GM21737 (cell line): ENCODE results near the gene ZNF518B.
A peak's percentile ranks its signal among the peaks of the same experiment; 100 is the strongest.

Experiments used
- ATAC-seq: cut with Tn5 transposase; IDR thresholded peaks from one replicate; pipeline ENCODE4 v1.9.1; 2021; ENCODE audit warnings: mild to moderate bottlenecking, moderate library complexity; ENCODE audit not compliant: unreplicated experiment

The ZNF518B gene, protein sequence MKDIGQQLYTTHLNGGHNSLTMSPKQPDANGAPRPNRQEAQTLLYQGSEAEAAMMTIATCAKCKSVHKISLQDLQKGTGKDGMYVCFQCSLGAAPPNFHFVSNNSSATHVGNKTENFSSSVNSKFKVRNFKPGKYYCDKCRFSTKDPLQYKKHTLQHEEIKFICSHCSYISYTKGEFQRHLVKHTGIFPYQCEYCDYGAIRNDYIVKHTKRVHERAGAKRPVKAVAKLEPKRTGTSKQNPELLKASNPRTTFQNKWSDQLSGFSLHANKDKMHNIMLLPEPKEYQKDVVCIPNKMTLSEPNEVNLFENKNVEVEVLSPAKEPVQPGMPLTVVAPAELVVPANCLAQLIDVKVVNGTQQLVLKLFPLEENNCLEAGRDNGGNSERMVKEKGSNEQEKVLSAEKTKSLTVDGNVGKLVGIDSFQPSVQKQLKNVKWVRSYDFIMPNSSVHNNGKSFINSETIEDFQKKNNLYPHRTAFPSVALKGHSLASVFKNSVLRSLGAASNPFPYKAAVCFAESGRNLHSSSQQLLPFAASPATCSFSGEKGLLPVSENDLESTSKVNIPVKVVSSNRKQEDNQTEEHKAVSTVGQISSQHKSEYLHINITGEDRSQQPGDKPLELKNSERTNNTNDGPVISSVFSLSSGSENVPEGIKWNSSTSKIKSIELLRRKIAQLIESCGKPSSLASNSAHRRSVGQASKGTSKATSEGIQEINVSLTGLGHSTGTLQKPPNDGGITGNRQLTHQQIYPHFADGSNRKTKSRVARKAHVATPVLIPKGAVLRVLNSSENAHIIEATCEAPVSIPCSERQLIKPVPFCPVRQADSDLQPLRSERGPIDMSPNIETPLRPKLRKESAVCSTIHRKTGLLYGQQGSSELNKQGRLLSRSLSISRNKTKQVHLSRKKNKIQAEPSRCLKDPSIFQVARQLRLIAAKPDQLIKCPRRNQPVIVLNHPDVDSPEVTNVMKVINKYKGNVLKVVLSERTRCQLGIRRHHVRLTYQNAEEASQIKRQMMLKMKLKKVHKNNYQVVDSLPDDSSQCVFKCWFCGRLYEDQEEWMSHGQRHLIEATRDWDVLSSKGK

DNA sequence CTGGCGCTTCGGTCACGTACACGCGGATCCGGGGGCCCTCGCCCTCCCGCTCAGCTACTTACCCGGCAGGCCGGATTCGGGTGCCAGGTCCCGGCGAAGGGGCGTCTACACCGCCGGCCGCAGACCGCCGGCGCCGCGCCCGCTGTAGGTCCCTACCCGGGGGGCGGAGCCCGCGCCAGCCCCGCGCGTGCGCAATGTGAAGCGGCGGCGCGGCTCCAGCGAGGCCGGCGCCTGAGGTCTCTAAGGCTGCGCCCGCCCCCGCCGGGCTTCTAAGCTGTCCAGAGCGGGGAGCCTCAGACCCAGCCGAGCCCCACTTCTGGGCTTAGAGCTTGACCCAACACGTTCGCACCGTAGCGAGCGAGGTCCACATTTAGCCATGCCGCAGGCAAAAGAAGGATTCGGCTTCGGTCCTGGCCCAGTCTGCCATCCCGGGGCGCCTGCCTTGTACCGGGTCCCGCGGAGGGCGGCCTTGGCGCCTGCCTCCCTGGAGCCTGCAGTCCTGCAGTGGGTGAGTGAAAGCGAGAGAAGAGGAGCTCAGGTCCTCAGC, at the start of gene ZNF518B:
Gene ZNF518B, minus strand, starts transcription at position 172 of the 547 bp plus-strand sequence. CDS start 11,098 bp downstream, outside the sequence.
- ATAC-seq: peak; percentile 78

DNA sequence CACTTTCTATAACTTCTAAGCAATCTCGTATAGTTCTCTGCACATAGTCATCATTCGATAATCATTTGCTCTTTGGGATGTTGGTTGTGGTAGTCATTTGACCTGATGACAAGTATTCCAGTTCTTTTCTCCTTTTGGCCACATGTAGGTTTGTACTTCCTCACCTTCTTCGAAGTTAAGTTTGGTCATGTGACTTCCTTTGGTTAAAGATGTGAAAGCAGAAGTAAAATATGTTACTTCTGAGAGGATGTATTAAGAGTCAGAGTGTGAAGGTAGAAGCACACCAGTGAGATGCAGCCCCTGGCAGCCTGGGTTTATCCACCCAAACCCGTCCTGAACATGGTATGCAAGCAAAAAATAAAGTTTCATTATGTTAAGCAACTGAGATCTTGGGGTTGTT, 48.9 kb upstream of the ZNF518B start:
- ATAC-seq: no peak

DNA sequence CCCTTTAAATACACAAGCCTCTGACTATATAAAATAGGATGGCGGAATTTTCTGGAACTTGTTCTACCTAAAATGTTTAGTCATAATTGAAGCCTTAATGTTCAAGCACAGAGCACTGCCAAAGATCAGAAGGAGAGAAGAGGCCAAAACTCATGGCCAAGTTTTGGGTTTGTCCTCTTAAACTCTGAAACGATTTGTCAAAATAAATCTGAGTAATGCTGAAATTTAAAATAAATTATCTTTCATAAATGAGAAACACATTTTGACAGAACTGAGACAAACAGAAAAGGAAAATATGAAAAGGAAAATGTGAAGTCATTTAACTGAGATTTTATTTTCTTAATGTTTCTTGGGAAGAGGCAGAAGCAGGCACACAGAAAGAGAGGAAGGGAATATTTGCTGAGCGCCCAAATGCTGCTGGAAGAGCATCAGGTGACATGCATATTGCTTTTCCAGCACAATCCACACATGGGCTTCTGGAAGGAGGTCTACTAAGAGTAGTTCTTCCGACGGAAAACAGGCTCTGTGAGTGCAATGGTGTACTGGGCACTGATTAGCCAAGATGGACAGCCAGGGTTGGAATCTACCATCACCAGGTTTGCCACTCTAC, 47.4 kb upstream of the ZNF518B start:
- no peak for ATAC-seq

DNA sequence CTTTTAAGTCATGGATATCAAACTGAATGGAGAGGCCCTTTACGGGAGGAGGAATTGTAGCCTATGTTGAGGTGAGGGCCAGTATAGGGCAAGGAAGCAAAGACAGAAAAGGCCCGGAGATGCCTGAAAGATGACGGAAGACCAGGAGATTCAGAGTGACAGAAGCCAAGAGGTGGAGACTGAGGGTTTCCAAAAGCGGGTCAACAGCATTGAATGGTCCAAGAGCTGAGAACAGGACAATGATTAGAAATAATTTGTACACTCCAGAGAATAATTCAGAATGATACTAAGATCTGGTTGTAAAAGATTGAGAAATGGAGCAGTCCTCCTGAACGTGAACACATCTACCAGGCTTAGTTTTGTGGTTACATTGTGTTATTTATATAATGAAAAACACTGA, 45.5 kb upstream of the ZNF518B start:
- no peak for ATAC-seq

GRCh38 chr4:10500776-10501175, 43.5 kb upstream of the ZNF518B start:
- ATAC-seq: no peak

DNA sequence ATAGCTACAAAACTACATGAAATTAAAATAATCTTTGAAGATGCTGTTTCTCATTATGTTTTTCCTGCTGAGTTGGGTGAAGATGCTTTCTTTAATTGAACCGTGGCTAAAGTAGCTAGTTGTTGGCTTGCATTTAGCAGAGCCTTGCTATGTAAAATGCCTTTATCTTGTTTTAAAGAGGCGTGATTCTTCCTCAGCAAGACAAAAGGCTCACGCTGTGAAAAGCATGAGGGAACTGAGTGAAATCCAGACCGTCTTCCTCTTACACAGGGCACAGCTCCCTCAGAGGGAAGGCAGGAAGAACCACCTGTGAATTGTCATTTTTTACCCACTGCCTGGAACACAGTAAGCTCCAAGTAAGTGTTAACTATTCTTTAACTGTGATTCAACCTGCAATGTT, 39.0 kb upstream of the ZNF518B start:
- no peak for ATAC-seq

- no peak for ATAC-seq
Measured at GRCh38 chr4:10495651-10496050, 38.4 kb upstream of the ZNF518B start.

DNA sequence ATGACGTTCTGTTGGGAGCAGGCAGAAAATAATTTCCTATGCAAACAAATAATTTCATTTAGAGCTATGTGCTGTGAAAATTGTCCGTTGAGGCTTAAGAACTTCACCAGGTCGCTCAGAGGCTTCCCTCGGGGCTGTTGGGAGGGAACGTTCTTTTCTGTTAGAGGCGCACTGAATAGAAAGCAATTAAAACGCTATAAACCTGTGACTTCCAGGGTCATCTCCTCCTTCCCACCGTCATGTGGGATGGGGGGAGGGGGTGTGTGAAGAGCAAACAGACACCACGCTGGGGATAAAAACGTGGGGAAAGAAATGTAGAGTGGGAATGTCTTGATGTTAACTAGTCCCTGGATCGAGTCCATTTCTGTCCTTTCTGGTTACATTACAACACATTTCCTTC, 35.2 kb upstream of the ZNF518B start:
- ATAC-seq: no peak

- ATAC-seq: no peak
Measured at GRCh38 chr4:10491401-10491800, 34.2 kb upstream of the ZNF518B start.

GRCh38 chr4:10490996-10491395, 33.8 kb upstream of the ZNF518B start:
- ATAC-seq: no peak

DNA sequence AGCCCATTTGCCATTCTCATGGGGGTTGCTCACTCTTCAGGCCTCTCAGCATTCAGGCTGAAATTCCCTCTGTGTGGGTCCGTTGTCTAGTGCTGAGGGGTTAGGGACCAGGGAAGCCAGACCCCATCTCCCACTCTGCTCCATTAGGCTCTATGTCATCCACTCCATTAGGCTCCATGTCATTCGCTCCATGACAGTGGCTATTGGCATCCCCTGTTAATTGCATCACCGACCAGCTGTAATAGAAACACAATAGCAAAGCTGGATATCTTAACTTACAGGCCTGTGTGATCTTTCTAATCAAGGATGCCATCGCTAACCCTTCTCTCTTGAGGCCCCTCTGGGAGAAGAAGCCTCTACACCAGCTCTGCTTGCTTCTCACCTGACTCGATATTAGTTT, 25.7 kb upstream of the ZNF518B start:
- ATAC-seq: no peak

DNA sequence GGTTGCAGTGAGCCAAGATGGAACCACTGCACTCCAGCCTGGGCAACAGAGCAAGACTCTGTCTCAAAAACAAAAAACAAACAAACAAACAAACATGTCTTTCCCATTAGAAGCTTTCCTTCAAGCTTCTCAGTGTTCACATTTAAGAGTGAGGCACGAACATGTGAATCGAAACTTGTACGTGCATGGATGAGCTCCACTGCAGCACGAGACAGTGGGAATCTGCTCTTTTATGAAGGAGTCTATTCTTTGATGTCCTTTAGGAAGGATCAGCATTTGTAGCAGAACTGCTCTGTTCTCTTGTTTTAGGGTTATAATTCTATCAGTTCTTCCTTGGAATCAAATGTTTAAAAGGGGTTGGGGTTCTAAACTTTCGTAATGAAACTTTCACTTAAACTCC, 23.4 kb upstream of the ZNF518B start:
- no peak for ATAC-seq

DNA sequence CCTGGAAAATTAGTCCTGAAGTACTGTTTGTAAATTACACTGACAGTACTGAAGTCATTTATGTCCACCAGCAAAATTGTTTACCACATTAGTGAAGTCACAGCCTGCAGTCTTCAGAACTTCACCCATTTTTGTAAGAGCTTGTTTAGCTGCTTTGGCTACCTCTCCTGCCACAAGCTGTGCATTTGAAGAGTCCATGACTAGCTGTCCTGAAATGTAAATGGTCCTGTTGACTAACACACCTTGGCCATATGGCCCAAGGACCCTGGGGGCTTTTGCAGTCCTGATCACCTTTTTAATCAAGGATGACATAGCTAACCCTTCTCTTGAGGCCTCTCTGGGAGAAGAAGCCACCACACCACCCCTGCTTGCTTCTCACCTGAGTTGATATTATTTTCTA, 21.4 kb upstream of the ZNF518B start:
- no peak for ATAC-seq

GRCh38 chr4:10470505-10470904, 13.3 kb upstream of the ZNF518B start:
- no peak for ATAC-seq

DNA sequence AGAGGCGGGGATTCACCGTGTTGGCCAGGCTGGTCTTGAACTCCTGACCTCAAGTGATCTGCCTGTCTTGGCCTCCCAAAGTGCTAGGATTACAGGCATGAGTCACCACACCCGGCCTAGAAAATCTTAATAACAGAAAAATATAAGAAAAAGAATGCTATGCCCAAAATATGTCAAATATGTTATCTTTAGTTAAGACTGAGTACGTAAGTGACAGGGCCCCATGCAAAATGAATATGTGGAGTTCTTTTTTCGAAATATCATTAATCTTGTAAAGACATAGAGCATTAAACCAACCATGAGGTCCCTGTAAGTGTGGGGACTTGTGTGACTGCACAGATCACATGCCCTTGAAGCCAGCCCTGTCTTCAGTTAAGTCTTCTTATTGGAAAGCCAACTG, 8.9 kb upstream of the ZNF518B start:
- no peak for ATAC-seq

DNA sequence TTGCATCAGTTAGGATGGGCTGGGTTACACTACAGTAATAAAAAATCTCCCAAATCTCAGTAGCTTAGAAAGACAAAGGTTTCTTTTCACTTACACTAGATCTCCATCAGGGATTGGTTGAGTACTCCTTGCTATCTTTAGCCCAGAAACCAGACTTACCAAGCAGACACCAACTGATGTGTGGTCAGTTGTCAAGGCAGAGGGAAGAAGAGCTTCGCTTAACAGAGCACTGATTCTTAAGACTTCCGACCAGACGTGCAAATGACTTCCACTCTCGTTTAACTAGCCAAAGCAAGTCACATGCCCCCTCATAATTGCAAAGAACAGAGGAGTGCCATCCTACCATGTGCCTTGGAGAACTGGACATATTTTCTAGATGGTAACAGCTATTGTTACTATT, 5.7 kb upstream of the ZNF518B start:
- ATAC-seq: no peak

DNA sequence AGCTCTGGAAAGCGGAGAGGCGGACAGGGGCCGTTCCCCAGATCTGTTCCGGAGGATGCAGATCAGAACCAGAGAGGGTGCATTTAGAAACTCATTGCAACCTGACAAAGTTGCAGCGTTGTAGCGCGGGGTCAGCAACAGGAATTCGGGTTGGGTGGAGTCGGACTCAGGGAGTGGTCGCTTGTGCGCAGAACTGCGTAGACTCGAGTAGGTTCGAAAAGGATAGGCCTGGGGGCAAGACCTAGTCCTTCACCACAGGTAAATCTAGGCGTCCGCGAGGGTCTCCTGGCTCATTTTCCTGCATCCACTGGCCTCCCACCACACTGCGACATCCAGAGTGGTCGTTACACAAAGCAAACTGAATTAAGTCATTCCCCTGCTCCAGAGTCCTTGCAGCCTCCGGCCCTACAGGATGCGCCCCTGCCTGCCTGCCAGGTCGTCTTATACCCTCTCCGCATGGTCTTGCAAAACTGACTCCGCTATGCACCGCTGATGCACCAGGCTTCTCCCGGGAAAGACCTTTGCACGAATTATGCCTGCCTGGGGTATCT, 4.7 kb upstream of the ZNF518B start:
- ATAC-seq: no peak

- peak; percentile 78 for ATAC-seq
Measured at GRCh38 chr4:10461091-10461849, 4.0 kb upstream of the ZNF518B start.

- ATAC-seq: no peak
Measured at GRCh38 chr4:10460313-10461047, 3.3 kb upstream of the ZNF518B start.
